Uterus (tissue), 2 donors: ENCODE measurements around the gene MATCAP1.

Experiments
- CTCF ChIP-seq, 4 experiments: fragments of 200-600 bp in 2 of 4; fragments of 450-650 bp in 2 of 4; sonication (generic) in 2 of 4; IDR thresholded peaks; one replicate each; pipeline ENCODE4 v1.5.1; 2016 to 2019; ENCODE audit warnings: antibody characterized with exemption in 4 of 4, mild to moderate bottlenecking in 2 of 4, moderate library complexity in 1 of 4
- POLR2A ChIP-seq, 2 donors: fragments of 450-650 bp; IDR thresholded peaks; one replicate each; pipeline ENCODE4 v1.6.1; 2016; ENCODE audit warnings: antibody characterized with exemption in 2 of 2, mild to moderate bottlenecking in 1 of 2, moderate library complexity in 1 of 2

- TF ChIP-seq CTCF (IDR thresholded peaks at IDR 0.05) = no peak
- no peak for TF ChIP-seq POLR2A (IDR thresholded peaks at IDR 0.05)
These were observed 42.4 kb downstream of the MATCAP1 start for GRCh38 chr16:67141391-67141790.
